Keratinocyte (primary cell): ENCODE results near the gene PPP5C. TPM values are rescaled to one million over a fixed set of nuclear protein-coding genes. Genes with fewer than 3 reads are reported as not detected.
"Not testable (repeated sequence)": the region's sequence is repeated elsewhere in the genome, so short reads cannot be mapped to it uniquely, and the experiment has no call there.

Source experiments
- DNase-seq: peaks from one replicate; pipeline ENCODE4 v3.0.0-alpha.2; 2011; ENCODE audit warnings: low read depth, missing footprints, low spot score
- FAIRE-seq: peaks from 2 replicates; lab custom pipeline; 2011; peaks lifted over from hg19 to GRCh38; lab: Jason Lieb, UNC
- H2AFZ ChIP-seq: 2 replicates; pipeline ENCODE4 v1.6.0; 2012; ENCODE audit warnings: low read length, control low read depth, inconsistent platforms; ENCODE audit not compliant: control insufficient read depth
- H3K27ac ChIP-seq: 2 replicates; pipeline ENCODE4 v1.5.1; 2011; ENCODE audit warnings: low read length; ENCODE audit not compliant: control insufficient read depth, insufficient read depth
- H3K27me3 ChIP-seq: 3 replicates; pipeline ENCODE4 v1.6.0; 2011; ENCODE audit warnings: low read length; ENCODE audit not compliant: control insufficient read depth, insufficient read depth; ENCODE audit errors: extremely low read depth
- H3K36me3 ChIP-seq, 2 experiments: 2 replicates in 1 of 2; 3 replicates in 1 of 2; pipeline ENCODE4 v1.5.1; 2011; ENCODE audit warnings: low read length in 2 of 2, mild to moderate bottlenecking in 1 of 2; ENCODE audit not compliant: control insufficient read depth in 2 of 2, insufficient read depth in 2 of 2; ENCODE audit errors: extremely low read depth in 1 of 2
- H3K4me1 ChIP-seq: 3 replicates; pipeline ENCODE4 v1.5.1; 2011; ENCODE audit warnings: low read length; ENCODE audit not compliant: control insufficient read depth, insufficient read depth; ENCODE audit errors: extremely low read depth
- H3K4me2 ChIP-seq: 3 replicates; pipeline ENCODE4 v1.6.0; 2011; ENCODE audit warnings: low read depth, low read length; ENCODE audit not compliant: control insufficient read depth, insufficient read depth; ENCODE audit errors: extremely low read depth
- H3K4me3 ChIP-seq, 3 experiments: fragments of 200-600 bp in 1 of 3; sonication (generic) in 1 of 3; 2 replicates in 2 of 3; 3 replicates in 1 of 3; pipeline ENCODE4 v1.5.1; 2011 to 2016; ENCODE audit warnings: low read length in 3 of 3, mild to moderate bottlenecking in 3 of 3, control low read depth in 2 of 3, inconsistent platforms in 1 of 3, low read depth in 1 of 3, mixed read lengths in 1 of 3, mixed run types in 1 of 3, moderate library complexity in 1 of 3; ENCODE audit not compliant: control insufficient read depth in 2 of 3, insufficient read depth in 2 of 3; ENCODE audit errors: extremely low read depth in 1 of 3
- H3K79me2 ChIP-seq: 2 replicates; pipeline ENCODE4 v1.6.0; 2012; ENCODE audit warnings: low read length; ENCODE audit not compliant: control insufficient read depth, insufficient read depth
- H3K9ac ChIP-seq: 3 replicates; pipeline ENCODE4 v1.6.0; 2011; ENCODE audit warnings: low read length; ENCODE audit not compliant: control insufficient read depth, insufficient read depth; ENCODE audit errors: extremely low read depth
- H3K9me1 ChIP-seq: 3 replicates; pipeline ENCODE4 v1.6.0; 2011; ENCODE audit warnings: low read length; ENCODE audit not compliant: control insufficient read depth, insufficient read depth; ENCODE audit errors: extremely low read depth
- H3K9me3 ChIP-seq: 2 replicates; pipeline ENCODE4 v1.5.1; 2012; ENCODE audit warnings: low read depth, low read length; ENCODE audit not compliant: control insufficient read depth
- H4K20me1 ChIP-seq: 3 replicates; pipeline ENCODE4 v1.6.0; 2011; ENCODE audit warnings: low read length; ENCODE audit not compliant: control insufficient read depth, insufficient read depth; ENCODE audit errors: extremely low read depth
- CTCF ChIP-seq, 3 experiments: IDR thresholded peaks in 1 of 3; conservative IDR thresholded peaks in 1 of 3; optimal IDR thresholded peaks in 1 of 3; 2 replicates in 2 of 3; 3 replicates in 1 of 3; pipeline versions ENCODE3 to v1.5.1; 2011; ENCODE audit warnings: low read length in 3 of 3, mild to moderate bottlenecking in 3 of 3, moderate library complexity in 2 of 3, control low read depth in 1 of 3, inconsistent platforms in 1 of 3; ENCODE audit not compliant: insufficient read depth in 2 of 3; ENCODE audit errors: extremely low read depth in 1 of 3
- EZH2 ChIP-seq: IDR thresholded peaks from one replicate; pipeline ENCODE4 v1.6.1; 2012; ENCODE audit warnings: inconsistent platforms, mild to moderate bottlenecking, low read length, moderate library complexity
- dilution Hi-C: fragments of 300-500 bp; cut with MboI; formaldehyde crosslinking; loops from one replicate; pipeline ENCODE4 v1.7.0; 2020; ENCODE audit warnings: low sequenced_read_pairs; ENCODE audit not compliant: extremely low pct_ligation_motif_present
- polyA plus RNA-seq, 5 experiments: library from polyadenylated mRNA; depleted of rRNA in 3 of 5; stranded (reverse) in 3 of 5; stranded (forward) in 1 of 5; unstranded in 1 of 5; fragments of >200 nt; gene quantifications; 1 replicate in 1 of 5; 2 replicates in 3 of 5; 3 replicates in 1 of 5; pipeline versions ENCODE4 v1.2.1 to v1.2.3, GENCODE V29; 2011 to 2012; ENCODE audit warnings: missing spikeins in 2 of 5, low read depth in 1 of 5, low replicate concordance in 1 of 5

Gene PPP5C
- polyA plus RNA-seq, 1 donor (not counting 4 experiments of a cell fraction or from before 2014, with no cell fraction given): 97.5 TPM

GRCh38 chr19:46309056-46309455 is 37.8 kb upstream of the PPP5C start:
- Histone ChIP-seq H3K4me2 (no peak overlapping the region), H4K20me1 (no peaks in the 10 kb centered on the region), H2AFZ (no peak overlapping the region), H3K4me1 (no peaks in the 10 kb centered on the region), H3K27me3 (no peaks in the 10 kb centered on the region), H3K79me2 (no peaks in the 10 kb centered on the region), H3K9ac (no peak overlapping the region), H3K9me1 (no peaks in the 10 kb centered on the region), H3K9me3 (peaks cover 2% of the 10 kb centered on the region), H3K36me3 (no peaks in the 10 kb centered on the region), H3K4me3 (no peak overlapping the region), H3K27ac (no peak overlapping the region)
- dilution Hi-C loops: no loop called here
- no peak for DNase-seq
- TF ChIP-seq EZH2 (no peak), CTCF (optimal IDR thresholded peaks at IDR 0.05 in 1 of 3, IDR thresholded peaks at IDR 0.05 in 1 of 3, conservative IDR thresholded peaks at IDR 0.05 in 1 of 3; ENCODE audit: extremely low read depth in 1 of 3, insufficient read depth in 2 of 3, low read length in 3 of 3) (no peak)
- no peak for FAIRE-seq

- Histone ChIP-seq H3K27me3 (no peaks in the 10 kb centered on the region), H3K4me1 (no peaks in the 10 kb centered on the region), H3K9ac (no peak overlapping the region), H3K36me3 (no peaks in the 10 kb centered on the region), H3K9me3 (peaks cover 2% of the 10 kb centered on the region), H3K4me2 (no peak overlapping the region), H3K79me2 (no peaks in the 10 kb centered on the region), H2AFZ (no peak overlapping the region), H3K27ac (no peak overlapping the region), H4K20me1 (no peaks in the 10 kb centered on the region), H3K9me1 (no peaks in the 10 kb centered on the region), H3K4me3 (no peak overlapping the region)
- FAIRE-seq: no peak
- dilution Hi-C loops: no loop called here
- no peak for TF ChIP-seq EZH2
- no peak for TF ChIP-seq CTCF (optimal IDR thresholded peaks at IDR 0.05 in 1 of 3, IDR thresholded peaks at IDR 0.05 in 1 of 3, conservative IDR thresholded peaks at IDR 0.05 in 1 of 3; ENCODE audit: extremely low read depth in 1 of 3, insufficient read depth in 2 of 3, low read length in 3 of 3)
- DNase-seq: no peak
These were observed 35.4 kb upstream of the PPP5C start for GRCh38 chr19:46311444-46311843.

DNA sequence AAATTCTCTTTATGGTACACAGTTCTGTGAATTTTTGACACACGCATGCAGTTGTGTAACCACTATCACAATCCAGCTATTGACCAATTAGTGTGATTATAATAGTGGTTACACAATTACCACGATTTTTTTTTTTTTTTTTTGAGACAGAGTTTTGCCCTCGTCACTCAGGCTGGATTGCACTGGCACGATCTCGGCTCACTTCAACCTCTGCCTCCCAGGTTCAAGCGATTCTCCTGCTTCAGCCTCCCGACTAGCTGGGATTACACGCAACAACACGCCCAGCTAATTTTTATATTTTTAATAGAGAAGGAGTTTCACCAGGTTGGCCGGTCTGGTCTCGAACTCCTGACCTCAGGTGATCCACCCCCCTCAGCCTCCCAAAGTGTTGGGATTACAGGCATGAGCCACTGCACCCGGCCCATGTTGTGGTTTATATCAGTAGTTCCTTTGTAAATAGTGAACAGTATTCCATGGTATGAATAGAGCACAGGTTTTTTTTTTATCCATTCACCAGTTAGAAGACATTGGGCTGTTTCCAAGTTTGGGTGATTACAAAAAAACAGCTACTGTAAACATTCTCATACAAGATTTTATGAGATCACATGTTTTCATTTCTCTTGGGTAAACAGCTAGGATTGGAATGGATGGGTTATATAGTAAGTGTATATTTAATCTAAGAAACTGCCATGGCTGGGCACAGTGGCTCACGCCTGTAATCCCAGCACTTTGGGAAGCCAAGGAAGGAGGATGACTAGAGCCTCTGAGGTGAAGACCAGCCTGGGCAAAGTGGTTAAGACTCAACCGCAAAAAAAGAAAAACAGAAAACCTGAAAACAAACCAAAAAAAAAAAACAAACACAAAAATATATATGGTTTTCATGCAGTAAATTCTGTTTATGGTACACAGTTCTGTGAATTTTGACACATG is 33.1 kb upstream of the PPP5C start:
- DNase-seq, H3K27ac ChIP-seq, H3K79me2 ChIP-seq, H2AFZ ChIP-seq, FAIRE-seq, H3K9me3 ChIP-seq, H4K20me1 ChIP-seq, H3K4me2 ChIP-seq, H3K27me3 ChIP-seq, H3K36me3 ChIP-seq, H3K4me1 ChIP-seq, H3K9ac ChIP-seq, H3K4me3 ChIP-seq, dilution Hi-C loops, H3K9me1 ChIP-seq: not testable (repeated sequence)
